ENCODE results near the gene HLA-DOB. TPM values are rescaled to one million over a fixed set of nuclear protein-coding genes. Genes with fewer than 3 reads are reported as not detected.
"Not testable (repeated sequence)": the region's sequence is repeated elsewhere in the genome, so short reads cannot be mapped to it uniquely, and the experiment has no call there.

Gene HLA-DOB
- polyA plus RNA-seq, 12 donors = 0.19 to 1.3 (median 0.25) TPM; not detected in 7

GRCh38 chr6:32815115-32815514 is 1.7 kb downstream of the HLA-DOB start:
- DNase-seq = no peak

- DNase-seq = no peak
Observed at GRCh38 chr6:32814145-32814544, 2.7 kb downstream of the HLA-DOB start.

DNA sequence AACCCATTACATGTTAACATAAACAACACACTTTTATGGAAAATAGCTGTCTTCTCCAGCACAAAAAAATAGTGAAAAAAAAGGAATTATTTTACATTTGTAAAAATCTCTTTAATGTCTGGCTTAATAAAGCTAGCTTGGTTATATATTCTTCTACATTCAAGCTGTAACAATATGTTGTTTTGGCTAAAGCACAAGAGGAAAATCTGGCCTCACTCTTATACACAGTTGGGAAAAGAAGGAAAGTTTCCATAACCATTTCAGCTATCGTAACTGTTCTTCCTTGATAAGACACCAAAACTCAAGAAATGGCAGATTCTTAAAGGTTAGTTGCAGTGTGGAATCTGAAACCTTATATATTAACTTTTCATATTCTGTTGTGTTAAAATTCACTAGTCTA is 7.6 kb downstream of the HLA-DOB start:
- no peak for DNase-seq

DNA sequence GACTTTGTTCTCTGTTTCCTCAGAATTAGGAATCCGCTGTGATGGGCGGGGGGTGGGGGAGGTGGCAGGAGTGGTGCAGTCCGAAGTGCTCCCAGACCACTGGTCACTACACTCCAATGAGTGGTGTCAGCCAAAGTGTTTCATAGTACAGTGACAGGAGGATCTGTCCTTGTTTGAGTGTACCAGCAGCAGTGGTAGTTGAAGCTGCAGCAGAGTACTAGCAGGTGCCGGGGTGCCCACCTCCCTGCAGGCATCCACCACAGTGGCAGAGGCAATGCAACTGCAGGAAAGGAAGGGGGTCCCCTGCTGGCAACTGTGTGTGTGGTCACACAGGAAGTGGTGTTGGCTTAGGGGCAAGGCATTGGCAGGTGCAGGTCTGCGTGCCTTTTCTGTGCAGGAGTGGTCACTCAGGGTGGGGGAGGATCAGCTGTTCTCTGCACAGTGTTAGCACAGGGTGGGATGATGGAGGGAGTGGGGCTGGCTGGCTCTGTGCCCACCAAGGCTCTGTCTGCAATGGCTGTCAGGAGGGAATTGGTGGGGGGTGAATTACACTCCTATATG is 9.7 kb downstream of the HLA-DOB start:
- DNase-seq = no peak

DNA sequence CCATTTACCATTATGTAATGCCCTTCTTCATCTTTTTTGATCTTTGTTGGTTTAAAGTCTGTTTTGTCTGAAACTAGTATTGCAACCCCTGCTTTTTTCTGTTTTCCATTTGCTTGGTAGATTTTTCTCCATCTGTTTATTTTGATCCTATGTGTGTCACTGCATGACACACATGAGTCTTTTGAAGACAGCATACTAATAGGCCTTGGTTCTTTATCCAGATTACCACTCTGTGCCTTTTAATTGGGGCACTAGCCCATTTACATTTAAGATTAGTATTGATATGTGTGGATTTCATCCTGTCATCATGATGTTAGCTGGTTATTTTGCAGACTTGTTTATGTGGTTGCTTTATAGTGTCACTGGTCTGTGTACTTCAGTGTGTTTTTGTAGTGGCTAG is 11.4 kb downstream of the HLA-DOB start:
- DNase-seq = not testable (repeated sequence)

DNA sequence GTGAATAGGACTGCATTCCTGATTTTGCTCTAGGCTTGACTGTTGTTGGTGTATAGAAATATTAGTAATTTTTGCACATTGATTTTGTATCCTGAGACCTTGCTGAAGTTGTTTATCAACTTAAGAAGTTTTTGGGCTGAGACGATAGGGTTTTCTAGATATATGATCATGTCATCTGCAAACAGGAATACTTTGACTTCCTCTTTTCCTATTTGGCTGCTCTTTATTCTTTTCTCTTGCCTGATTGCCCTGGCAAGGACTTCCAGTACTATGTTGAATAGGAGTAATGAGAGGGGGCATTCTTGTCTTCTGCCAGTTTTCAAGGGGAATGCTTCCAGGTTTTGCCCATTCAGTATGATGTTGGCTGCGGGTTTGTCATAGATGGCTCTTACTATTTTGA is 13.4 kb downstream of the HLA-DOB start:
- DNase-seq = no peak

GRCh38 chr6:32799740-32800139 is 17.1 kb downstream of the HLA-DOB start:
- no peak for DNase-seq

DNA sequence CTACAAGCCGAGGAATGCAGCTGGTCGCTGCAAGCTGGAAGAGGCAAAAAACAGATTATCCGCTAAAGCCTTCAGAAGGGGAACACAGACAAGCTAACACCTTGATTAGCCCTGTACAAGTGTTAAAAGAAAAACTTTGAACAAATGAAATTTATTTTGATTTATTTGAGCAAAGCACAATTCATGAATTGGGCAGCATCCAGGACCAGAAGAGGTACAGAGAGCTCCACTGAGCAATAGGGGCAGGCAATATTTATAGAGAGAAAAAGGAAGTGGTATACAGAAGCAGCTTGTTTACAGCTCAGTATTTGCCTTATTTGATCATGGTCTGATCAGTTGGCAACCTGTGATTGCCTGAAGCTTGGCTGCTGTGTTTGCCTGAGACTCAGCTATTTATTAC is 17.6 kb downstream of the HLA-DOB start:
- no peak for DNase-seq

- DNase-seq = peak; percentile 80
Observed at GRCh38 chr6:32796848-32797776, 19.7 kb downstream of the HLA-DOB start.

- DNase-seq = no peak
Observed at GRCh38 chr6:32794510-32794909, 22.3 kb downstream of the HLA-DOB start.

- DNase-seq = no peak
Observed at GRCh38 chr6:32792901-32793435, 23.8 kb downstream of the HLA-DOB start.

DNA sequence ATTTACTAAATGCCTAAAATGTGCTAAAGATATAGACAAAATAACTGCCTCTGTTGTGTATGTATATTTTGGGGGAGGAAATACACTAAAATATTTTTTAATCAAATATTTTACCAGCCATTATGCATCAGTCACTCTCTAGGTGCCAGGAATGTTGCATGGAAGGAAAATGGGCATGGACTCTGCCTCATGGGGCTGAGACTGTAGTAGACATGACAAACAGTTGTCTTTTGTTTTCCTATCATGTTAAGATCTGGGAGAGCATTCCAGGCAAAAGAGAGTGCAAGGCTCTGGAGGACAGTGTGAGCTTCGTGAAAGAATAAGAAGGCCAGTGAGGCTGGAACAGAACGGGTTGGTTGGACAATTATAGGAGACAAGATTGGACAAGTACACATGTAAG is 26.5 kb downstream of the HLA-DOB start:
- DNase-seq = no peak

DNA sequence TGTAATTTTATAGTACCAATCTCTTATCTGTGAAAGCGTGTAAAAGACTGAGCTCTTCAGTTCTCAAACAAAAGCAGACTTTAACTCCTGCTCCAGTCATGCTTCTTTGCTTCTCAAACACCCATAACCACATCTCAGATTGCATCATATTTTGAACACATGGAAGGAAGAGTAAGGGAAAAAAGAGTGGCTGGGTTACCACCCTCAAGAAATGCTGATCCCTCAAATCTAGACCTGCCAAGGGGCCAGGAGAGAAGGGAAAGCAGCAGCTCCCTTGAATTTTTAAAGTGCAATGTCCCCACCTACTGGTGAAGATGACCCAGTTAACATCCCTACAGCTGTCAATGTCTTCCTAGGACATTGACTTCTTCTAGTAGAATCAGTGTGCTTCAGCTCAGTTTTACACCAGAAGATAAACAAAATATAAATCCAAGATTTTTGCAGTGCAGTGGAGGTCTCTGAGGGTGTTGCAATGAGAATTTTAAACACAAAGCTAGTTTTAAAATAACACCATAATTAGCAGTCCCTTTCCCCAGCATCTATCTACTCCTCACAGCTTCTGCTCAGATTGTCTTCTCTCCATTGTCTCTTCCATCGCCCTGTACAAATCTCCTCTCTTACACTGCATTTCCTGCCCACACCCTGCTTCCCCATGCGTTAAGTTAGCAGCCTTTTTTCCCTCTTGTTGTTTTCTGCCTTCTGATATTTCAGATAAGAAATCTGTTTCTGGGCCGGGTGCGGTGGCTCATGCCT is 30.8 kb downstream of the HLA-DOB start:
- DNase-seq = peak; percentile 57

GRCh38 chr6:32782923-32783322 is 33.9 kb downstream of the HLA-DOB start:
- not testable (repeated sequence) for DNase-seq

DNA sequence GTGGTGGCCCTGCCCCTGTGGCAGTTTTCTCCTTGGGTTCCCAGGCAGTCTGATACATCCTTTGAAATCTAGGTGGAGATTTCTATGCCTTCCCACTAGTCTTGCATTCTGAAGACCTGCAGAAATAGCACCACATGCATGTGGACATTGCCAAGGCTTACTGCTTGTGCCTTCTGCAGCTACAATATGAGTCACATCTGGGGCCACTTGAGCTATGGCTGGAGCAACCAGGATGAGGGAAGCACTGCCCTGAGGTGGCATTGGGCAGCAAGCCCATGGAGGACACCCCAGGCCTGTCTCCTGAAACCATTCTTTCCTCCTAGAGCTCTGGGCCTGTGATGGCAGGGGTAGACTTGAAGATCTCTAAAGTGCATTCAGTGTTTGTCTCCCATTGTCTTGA is 37.8 kb downstream of the HLA-DOB start:
- DNase-seq = no peak

DNA sequence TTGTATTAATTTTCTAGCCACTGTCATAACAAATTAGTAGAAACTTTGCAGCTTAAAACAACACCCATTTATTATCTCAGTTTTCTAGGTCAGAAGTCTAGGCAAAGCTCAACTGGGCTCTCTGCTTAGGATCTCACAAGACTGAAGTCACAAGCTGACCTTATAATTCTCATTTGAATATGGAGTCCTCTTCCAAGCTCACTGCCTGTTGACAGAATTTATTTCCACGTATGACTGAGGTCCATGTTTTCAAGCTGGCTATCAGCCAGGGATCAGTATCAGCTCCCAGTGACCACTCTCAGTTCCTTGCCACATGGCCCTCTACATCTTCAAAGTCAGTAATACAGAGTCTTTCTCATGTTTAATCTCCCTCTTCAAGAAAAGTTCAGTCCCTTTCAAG is 41.7 kb downstream of the HLA-DOB start:
- DNase-seq = no peak

DNA sequence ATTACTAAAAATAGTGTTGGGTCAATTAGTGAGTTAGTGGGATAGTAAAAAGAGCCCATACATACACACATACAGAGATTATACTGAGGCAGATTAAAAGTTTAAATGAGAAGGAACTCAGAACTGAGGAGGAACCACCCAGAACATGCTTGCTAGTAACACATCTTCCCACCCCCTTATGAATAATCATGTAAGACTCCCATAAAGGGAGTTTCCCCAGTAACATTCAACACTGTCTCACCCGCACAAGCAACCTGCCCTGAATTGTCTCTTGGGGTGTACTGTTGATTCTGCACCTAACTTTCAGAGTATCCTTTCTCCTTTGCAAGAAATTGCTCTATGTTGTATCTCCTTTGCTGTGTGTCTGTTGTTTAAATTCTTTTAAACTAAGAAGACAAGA is 42.4 kb downstream of the HLA-DOB start:
- DNase-seq = no peak

DNA sequence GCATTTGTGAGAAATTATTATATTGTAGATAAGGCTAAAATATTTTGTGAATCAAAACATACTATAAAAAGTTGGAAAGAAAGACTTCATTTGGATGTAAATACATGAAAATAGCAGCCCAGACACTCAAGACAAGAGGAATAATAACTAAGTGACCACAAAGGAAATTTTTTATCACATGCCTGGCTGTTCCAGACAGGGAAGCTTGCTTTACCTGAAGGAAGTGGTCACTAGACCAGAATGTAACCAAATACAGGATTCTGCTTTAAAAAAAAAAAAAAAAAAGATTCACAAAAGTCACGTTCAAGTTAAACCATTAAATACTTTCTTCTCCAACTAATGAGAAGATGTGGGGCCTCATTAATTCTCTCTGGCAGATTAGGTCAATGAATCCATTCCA is 44.1 kb downstream of the HLA-DOB start:
- no peak for DNase-seq

DNA sequence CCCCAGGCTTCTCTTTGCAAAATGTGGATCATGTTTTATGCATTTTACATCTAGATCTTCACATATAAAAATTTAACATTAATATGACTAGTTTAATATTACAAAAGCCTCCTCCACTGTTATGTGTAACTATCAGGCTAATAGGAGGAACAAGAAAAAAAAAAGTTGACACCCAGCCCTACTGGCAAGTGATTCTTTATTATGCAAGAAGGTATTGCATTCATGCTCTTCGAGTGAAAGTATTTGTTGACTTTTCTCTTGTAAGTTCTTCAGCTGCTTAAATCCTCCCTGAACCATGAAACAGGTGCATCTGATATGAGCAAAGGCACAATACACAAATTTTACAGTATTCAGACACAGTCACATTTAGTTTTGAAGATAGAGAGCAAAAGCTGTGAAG is 52.8 kb downstream of the HLA-DOB start:
- DNase-seq = no peak

DNA sequence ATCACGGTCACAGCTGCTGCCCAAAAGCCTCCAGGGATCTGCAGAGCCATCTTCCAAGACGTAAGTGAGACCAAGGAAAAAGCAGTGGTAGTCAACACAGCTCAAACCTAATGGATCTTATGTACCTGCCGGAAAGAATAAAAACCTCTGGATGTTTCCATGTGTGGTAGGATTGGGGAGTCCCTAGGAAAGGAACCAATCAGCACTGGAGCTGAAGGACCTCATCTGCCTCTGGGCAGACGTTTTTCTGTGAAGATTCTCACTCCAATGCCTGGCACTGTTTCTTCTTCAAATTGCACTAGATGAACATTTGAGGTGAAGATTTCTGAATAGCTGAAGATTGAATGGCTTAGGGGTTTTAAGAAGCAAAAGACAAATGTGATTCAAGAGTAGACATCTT is 53.4 kb downstream of the HLA-DOB start, which contains the start of gene HLA-DQB2:
HLA-DQB2 (minus strand) TSS at position 112 of the 400 bp plus-strand sequence; CDS start at position 50, 62 bp downstream.
- no peak for DNase-seq

Measured in muscle of arm (tissue), 12 donors.